Smooth muscle cell of bladder (primary cell): Measurements from ENCODE around the gene MAS1L. TPM values are rescaled to one million over a fixed set of nuclear protein-coding genes. Genes with fewer than 3 reads are reported as not detected.

Source experiments
- total RNA-seq: library from RNA; depleted of rRNA; stranded (reverse); fragments of >200 nt; gene quantifications from 2 replicates; pipeline ENCODE4 v1.2.3, GENCODE V29; 2014

The MAS1L gene, protein sequence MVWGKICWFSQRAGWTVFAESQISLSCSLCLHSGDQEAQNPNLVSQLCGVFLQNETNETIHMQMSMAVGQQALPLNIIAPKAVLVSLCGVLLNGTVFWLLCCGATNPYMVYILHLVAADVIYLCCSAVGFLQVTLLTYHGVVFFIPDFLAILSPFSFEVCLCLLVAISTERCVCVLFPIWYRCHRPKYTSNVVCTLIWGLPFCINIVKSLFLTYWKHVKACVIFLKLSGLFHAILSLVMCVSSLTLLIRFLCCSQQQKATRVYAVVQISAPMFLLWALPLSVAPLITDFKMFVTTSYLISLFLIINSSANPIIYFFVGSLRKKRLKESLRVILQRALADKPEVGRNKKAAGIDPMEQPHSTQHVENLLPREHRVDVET
- not detected in 2 replicates for total RNA-seq

DNA sequence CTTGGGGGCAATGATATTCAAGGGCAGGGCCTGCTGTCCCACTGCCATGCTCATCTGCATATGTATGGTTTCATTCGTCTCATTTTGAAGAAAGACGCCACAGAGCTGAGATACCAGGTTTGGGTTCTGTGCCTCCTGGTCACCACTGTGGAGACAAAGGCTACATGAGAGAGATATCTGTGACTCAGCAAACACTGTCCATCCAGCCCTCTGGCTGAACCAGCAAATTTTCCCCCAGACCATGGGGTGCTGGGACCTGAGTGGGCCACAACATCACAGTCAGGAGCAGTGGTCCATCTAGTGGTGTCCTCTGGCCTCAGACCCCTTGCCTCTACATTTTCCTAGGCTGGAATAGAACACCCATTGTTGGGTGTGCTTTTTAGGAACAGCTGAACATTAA, at the start of gene MAS1L:
MAS1L (minus strand) TSS at position 297 of the 400 bp plus-strand sequence; CDS start at position 243, 54 bp downstream.

DNA sequence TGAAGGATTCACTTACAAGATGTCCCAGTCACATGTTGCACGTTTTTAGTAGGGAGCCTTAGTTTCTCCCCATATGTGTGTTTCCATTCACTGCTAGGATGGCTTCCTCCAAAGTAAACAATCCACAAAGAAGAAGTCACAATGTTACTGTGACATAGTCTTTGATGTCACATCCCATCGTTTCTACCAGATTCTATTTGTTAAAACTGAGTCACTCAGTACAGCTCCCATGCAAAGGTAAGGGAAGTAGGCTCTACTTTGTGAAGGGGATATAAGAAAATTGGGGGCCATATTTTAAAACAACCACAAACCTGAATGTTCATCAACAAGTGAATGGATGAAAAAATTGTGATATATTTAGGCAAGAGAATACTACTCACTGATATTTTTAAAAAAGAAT, 30.8 kb downstream of the MAS1L start, which contains the start of the genes OR11A1 and OR2H1:
OR11A1 (minus strand) TSS at position 101 of the 400 bp plus-strand sequence. CDS start 29,430 bp downstream, outside the sequence.
OR2H1 (plus strand) TSS at position 185 of the 400 bp plus-strand sequence. CDS start 4,615 bp downstream, outside the sequence.

DNA sequence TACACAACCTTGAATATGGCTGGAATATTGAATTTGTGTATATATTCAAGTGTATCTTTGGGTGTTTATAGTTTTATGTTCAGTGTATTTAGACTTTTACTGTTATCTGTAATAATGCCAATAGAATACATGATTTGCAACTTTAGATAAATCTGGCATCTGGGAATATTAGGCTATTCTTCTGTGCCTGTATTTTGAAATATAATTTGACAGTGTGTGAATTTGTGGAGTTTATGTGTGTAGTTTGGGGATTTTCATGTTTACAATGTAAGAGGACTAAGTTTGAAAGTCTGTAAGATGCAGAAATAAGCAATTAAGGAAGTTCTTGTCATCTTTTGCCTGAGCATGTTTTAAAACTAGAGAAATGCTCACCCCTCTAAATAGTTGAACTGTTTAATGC, 48.8 kb downstream of the MAS1L start, which contains the start of gene OR10C1:
OR10C1 (plus strand) TSS at position 301 of the 400 bp plus-strand sequence. CDS start 710 bp downstream, outside the sequence.

Other genes starting within 250 kb of the MAS1L start
- gene OR14J1, start 186.3 kb downstream of the MAS1L start, total RNA-seq: not detected in 2 replicates
- gene OR5V1, start 119.1 kb downstream of the MAS1L start, total RNA-seq: not detected in 2 replicates
- gene OR12D3, start 112.7 kb downstream of the MAS1L start, total RNA-seq: not detected in 2 replicates
- not detected in 2 replicates for gene OR12D2, start 92.3 kb downstream of the MAS1L start, total RNA-seq
- not detected in 2 replicates for gene OR12D1, start 73.0 kb downstream of the MAS1L start, total RNA-seq
- gene OR10C1, start 48.6 kb downstream of the MAS1L start, total RNA-seq: not detected in 2 replicates
- not detected in 2 replicates for gene OR11A1, start 30.9 kb downstream of the MAS1L start, total RNA-seq
- 0.14 TPM in 1 of 2 replicates, not detected in the other for gene OR2H1, start 30.8 kb downstream of the MAS1L start, total RNA-seq
- gene UBD, start 71.8 kb upstream of the MAS1L start, total RNA-seq: not detected in 2 replicates
- not detected in 2 replicates for gene OR2H2, start 97.2 kb upstream of the MAS1L start, total RNA-seq
- 10.2 and 13.5 TPM in 2 replicates for gene GABBR1, start 145.2 kb upstream of the MAS1L start, total RNA-seq
- gene MOG, start 169.1 kb upstream of the MAS1L start, total RNA-seq: not detected in 2 replicates
- 0.37 TPM in 1 of 2 replicates, not detected in the other for gene ZFP57, start 193.2 kb upstream of the MAS1L start, total RNA-seq
- gene HLA-F, start 235.5 kb upstream of the MAS1L start, total RNA-seq: 2.6 and 8.0 TPM in 2 replicates